GDM1 (cell line): Measurements from ENCODE around the gene TENT5C.

Experiments
- DNase-seq: peaks from one replicate; lab custom pipeline; 2025; lab: John Stamatoyannopoulos, UW

Gene TENT5C

GRCh38 chr1:117573386-117574023 lies 32.3 kb upstream of the TENT5C start:
- DNase-seq = no peak

GRCh38 chr1:117574161-117574835 lies 31.6 kb upstream of the TENT5C start:
- no peak for DNase-seq

GRCh38 chr1:117575586-117576225 lies 30.1 kb upstream of the TENT5C start:
- no peak for DNase-seq

- no peak for DNase-seq
Measured at GRCh38 chr1:117576236-117576635, 29.6 kb upstream of the TENT5C start.

- DNase-seq = no peak
Measured at GRCh38 chr1:117577191-117577885, 28.5 kb upstream of the TENT5C start.

GRCh38 chr1:117578466-117578865 lies 27.4 kb upstream of the TENT5C start:
- DNase-seq = no peak

GRCh38 chr1:117579221-117579906 lies 26.5 kb upstream of the TENT5C start:
- DNase-seq = no peak

- DNase-seq = no peak
Measured at GRCh38 chr1:117580436-117580835, 25.4 kb upstream of the TENT5C start.

GRCh38 chr1:117580882-117581281 lies 25.0 kb upstream of the TENT5C start:
- DNase-seq = no peak

- DNase-seq = no peak
Measured at GRCh38 chr1:117581391-117581943, 24.4 kb upstream of the TENT5C start.

GRCh38 chr1:117582451-117582850 lies 23.4 kb upstream of the TENT5C start:
- DNase-seq = no peak

- no peak for DNase-seq
Measured at GRCh38 chr1:117583247-117583646, 22.6 kb upstream of the TENT5C start.

GRCh38 chr1:117584181-117584580 lies 21.7 kb upstream of the TENT5C start:
- DNase-seq = no peak

GRCh38 chr1:117585086-117585485 lies 20.8 kb upstream of the TENT5C start:
- no peak for DNase-seq

- DNase-seq = no peak
Measured at GRCh38 chr1:117586337-117586736, 19.5 kb upstream of the TENT5C start.

- DNase-seq = no peak
Measured at GRCh38 chr1:117586747-117587498, 18.9 kb upstream of the TENT5C start.

- DNase-seq = no peak
Measured at GRCh38 chr1:117587499-117588356, 18.1 kb upstream of the TENT5C start.

- DNase-seq = no peak
Measured at GRCh38 chr1:117589544-117589943, 16.3 kb upstream of the TENT5C start.

- DNase-seq = no peak
Measured at GRCh38 chr1:117590273-117590925, 15.4 kb upstream of the TENT5C start.

GRCh38 chr1:117591252-117591651 lies 14.6 kb upstream of the TENT5C start:
- no peak for DNase-seq
